ENCODE data around the gene TMEM270. TPM values are rescaled to one million over a fixed set of nuclear protein-coding genes. Genes with fewer than 3 reads are reported as not detected.

The TMEM270 gene
- total RNA-seq, 1 experiment from 2014 or later = not detected

DNA sequence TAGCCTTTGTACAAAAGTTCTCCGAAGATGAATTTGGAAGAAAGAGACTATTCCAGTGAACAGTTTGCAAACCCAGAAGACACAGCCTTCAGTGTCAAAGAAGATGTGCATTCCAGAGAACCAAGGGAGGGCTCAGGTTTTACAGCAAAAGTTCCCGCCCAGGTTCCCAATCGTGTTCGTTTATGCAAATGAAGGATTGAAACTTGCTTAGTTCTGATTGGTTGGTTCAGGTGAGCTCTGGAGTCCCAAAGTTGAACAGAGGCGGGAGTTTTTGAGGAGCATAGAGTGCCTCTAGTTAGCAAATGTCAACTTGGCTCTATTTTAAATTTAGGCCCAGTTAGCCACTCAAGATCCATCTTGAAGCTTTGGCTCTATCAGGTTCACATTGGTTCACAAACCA is 51.3 kb downstream of the TMEM270 start:
- H3K4me1 Mint-ChIP-seq (ENCODE audit: low read depth, unreplicated experiment) = peaks cover 6% of the 10 kb centered on the region
- Histone ChIP-seq H3K27me3 (replicated peaks; ENCODE audit: control insufficient read depth, insufficient read depth, low read length) (no peaks in the 10 kb centered on the region), H3K4me1 (no peaks in the 10 kb centered on the region; the same call in 1 of the 2 replicates), H3K36me3 (ENCODE audit: control insufficient read depth, insufficient read depth, low read length) (no peaks in the 10 kb centered on the region), H3K9me3 (no peaks in the 10 kb centered on the region), H3K4me3 (ENCODE audit: low read depth, low read length) (no peak overlapping the region)
- H3K9me3 Mint-ChIP-seq (ENCODE audit: unreplicated experiment) = no peaks in the 10 kb centered on the region
- peaks cover 5% of the 10 kb centered on the region for H3K36me3 Mint-ChIP-seq (ENCODE audit: insufficient read depth, unreplicated experiment)
- TF ChIP-seq, protein P1, sequence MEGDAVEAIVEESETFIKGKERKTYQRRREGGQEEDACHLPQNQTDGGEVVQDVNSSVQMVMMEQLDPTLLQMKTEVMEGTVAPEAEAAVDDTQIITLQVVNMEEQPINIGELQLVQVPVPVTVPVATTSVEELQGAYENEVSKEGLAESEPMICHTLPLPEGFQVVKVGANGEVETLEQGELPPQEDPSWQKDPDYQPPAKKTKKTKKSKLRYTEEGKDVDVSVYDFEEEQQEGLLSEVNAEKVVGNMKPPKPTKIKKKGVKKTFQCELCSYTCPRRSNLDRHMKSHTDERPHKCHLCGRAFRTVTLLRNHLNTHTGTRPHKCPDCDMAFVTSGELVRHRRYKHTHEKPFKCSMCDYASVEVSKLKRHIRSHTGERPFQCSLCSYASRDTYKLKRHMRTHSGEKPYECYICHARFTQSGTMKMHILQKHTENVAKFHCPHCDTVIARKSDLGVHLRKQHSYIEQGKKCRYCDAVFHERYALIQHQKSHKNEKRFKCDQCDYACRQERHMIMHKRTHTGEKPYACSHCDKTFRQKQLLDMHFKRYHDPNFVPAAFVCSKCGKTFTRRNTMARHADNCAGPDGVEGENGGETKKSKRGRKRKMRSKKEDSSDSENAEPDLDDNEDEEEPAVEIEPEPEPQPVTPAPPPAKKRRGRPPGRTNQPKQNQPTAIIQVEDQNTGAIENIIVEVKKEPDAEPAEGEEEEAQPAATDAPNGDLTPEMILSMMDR (IDR thresholded peaks at IDR 0.05; ENCODE audit: insufficient read depth in 1 of 2, low read depth in 1 of 2, low read length in 1 of 2, severe bottlenecking in 1 of 2, unreplicated experiment in 1 of 2) = no peak
- ChIA-PET CTCF (no interaction called here), POLR2A (no interaction called here)
- peaks cover 6% of the 10 kb centered on the region for H3K27me3 Mint-ChIP-seq (ENCODE audit: insufficient read depth, unreplicated experiment)
- no peak for DNase-seq
- H3K27ac Mint-ChIP-seq (ENCODE audit: unreplicated experiment) = no peak overlapping the region
- intact Hi-C loops (cut with micrococcal nuclease; ENCODE audit: unreplicated experiment) = no loop called here
- no TSS peak for BruUV-seq (replicated peaks)
- no peak overlapping the region for H3K4me3 Mint-ChIP-seq (ENCODE audit: unreplicated experiment)

Other genes starting within 250 kb of the TMEM270 start
- 15.6 and 19.8 TPM in 2 replicates for gene MLXIPL, start 236.6 kb upstream of the TMEM270 start, total RNA-seq (2022)
- 1.9 and 2.7 TPM in 2 replicates for gene VPS37D, start 193.3 kb upstream of the TMEM270 start, total RNA-seq (2022)
- gene DNAJC30, start 177.7 kb upstream of the TMEM270 start, total RNA-seq (2022) = 15.5 and 15.9 TPM in 2 replicates
- 138 and 144 TPM in 2 replicates for gene BUD23, start 177.6 kb upstream of the TMEM270 start, total RNA-seq (2022)
- 26.4 and 28.6 TPM in 2 replicates for gene STX1A, start 141.5 kb upstream of the TMEM270 start, total RNA-seq (2022)
- 38.9 and 47.2 TPM in 2 replicates for gene ABHD11, start 122.4 kb upstream of the TMEM270 start, total RNA-seq (2022)
- gene CLDN3, start 90.9 kb upstream of the TMEM270 start, total RNA-seq (2022) = 19.6 and 21.0 TPM in 2 replicates
- gene CLDN4, start 30.2 kb upstream of the TMEM270 start, total RNA-seq (2022) = 249 TPM in 2 replicates
- 1.5 and 1.7 TPM in 2 replicates for gene METTL27, start 18.6 kb upstream of the TMEM270 start, total RNA-seq (2022)
- not detected in 2 replicates for gene ELN, start 167.0 kb downstream of the TMEM270 start, total RNA-seq (2022)
- gene LIMK1, start 222.6 kb downstream of the TMEM270 start, total RNA-seq (2022) = 30.6 and 31.4 TPM in 2 replicates

All from Caco-2 (cell line).